Neuronal stem cell (in vitro differentiated cells): ENCODE results near the gene TCF19.
"Not testable (repeated sequence)": the region's sequence is repeated elsewhere in the genome, so short reads cannot be mapped to it uniquely, and the experiment has no call there.

Experiments
- DNase-seq: peaks from one replicate; pipeline ENCODE4 v3.0.0-alpha.2; 2013; ENCODE audit warnings: low spot score
- H2AFZ ChIP-seq: one replicate; pipeline ENCODE4 v1.6.1; 2013; ENCODE audit warnings: mild to moderate bottlenecking, low read length, inconsistent platforms
- H2AK5ac ChIP-seq: 2 replicates; pipeline ENCODE4 v1.6.1; 2013; ENCODE audit warnings: low read depth, mild to moderate bottlenecking, inconsistent platforms, low read length, moderate library complexity, mixed read lengths
- H2BK120ac ChIP-seq: 2 replicates; pipeline ENCODE4 v1.6.1; 2013; ENCODE audit warnings: low read depth, mild to moderate bottlenecking, inconsistent platforms, low read length, moderate library complexity, mixed read lengths
- H2BK12ac ChIP-seq: one replicate; pipeline ENCODE4 v1.6.1; 2013; ENCODE audit warnings: low read length, inconsistent platforms
- H2BK15ac ChIP-seq: 2 replicates; pipeline ENCODE4 v1.6.1; 2013; ENCODE audit warnings: mild to moderate bottlenecking, low read length, inconsistent platforms, mixed read lengths
- H2BK5ac ChIP-seq: one replicate; pipeline ENCODE4 v1.6.1; 2013; ENCODE audit warnings: inconsistent platforms, mild to moderate bottlenecking, low read length, moderate library complexity
- H3K14ac ChIP-seq: one replicate; pipeline ENCODE4 v1.6.1; 2013; ENCODE audit warnings: low read length, inconsistent platforms
- H3K18ac ChIP-seq: 2 replicates; pipeline ENCODE4 v1.6.1; 2013; ENCODE audit warnings: low read length, inconsistent platforms
- H3K23ac ChIP-seq: 2 replicates; pipeline ENCODE4 v1.6.1; 2013; ENCODE audit warnings: low read depth, mild to moderate bottlenecking, mixed read lengths, low read length, inconsistent platforms; ENCODE audit not compliant: poor library complexity
- H3K27ac ChIP-seq: replicated peaks from 3 replicates; pipeline ENCODE4 v1.5.1; 2013; ENCODE audit warnings: low read length, inconsistent platforms
- H3K27me3 ChIP-seq, 3 experiments: 2 replicates each; pipeline ENCODE4 v1.6.1; 2013; ENCODE audit warnings: low read length in 3 of 3, mild to moderate bottlenecking in 2 of 3, inconsistent platforms in 1 of 3, low read depth in 1 of 3, mixed read lengths in 1 of 3, moderate library complexity in 1 of 3; ENCODE audit not compliant: control insufficient read depth in 3 of 3, insufficient read depth in 3 of 3
- H3K36me3 ChIP-seq, 2 donors: replicated peaks in 1 of 2; 2 replicates each; pipeline ENCODE4 v1.6.1; 2013; ENCODE audit warnings: low read length in 2 of 2; ENCODE audit not compliant: control insufficient read depth in 2 of 2, insufficient read depth in 2 of 2
- H3K4ac ChIP-seq: 2 replicates; pipeline ENCODE4 v1.6.1; 2013; ENCODE audit warnings: inconsistent platforms, mild to moderate bottlenecking, low read length, moderate library complexity
- H3K4me1 ChIP-seq, 2 donors: 1 replicate in 1 of 2; 2 replicates in 1 of 2; pipeline ENCODE4 v1.6.1; 2013; ENCODE audit warnings: low read length in 2 of 2, low read depth in 1 of 2; ENCODE audit not compliant: control insufficient read depth in 2 of 2, insufficient read depth in 1 of 2
- H3K4me2 ChIP-seq: one replicate; pipeline ENCODE4 v1.6.1; 2013; ENCODE audit warnings: mild to moderate bottlenecking, low read length, inconsistent platforms; ENCODE audit not compliant: insufficient read depth, poor library complexity, severe bottlenecking
- H3K4me3 ChIP-seq, 2 donors: 2 replicates each; pipeline ENCODE4 v1.5.1; 2013; ENCODE audit warnings: low read length in 2 of 2, mild to moderate bottlenecking in 2 of 2, inconsistent platforms in 1 of 2, moderate library complexity in 1 of 2
- H3K79me1 ChIP-seq: one replicate; pipeline ENCODE4 v1.6.1; 2013; ENCODE audit warnings: low read depth, mild to moderate bottlenecking, inconsistent platforms, low read length, moderate library complexity
- H3K9ac ChIP-seq: one replicate; pipeline ENCODE4 v1.6.1; 2013; ENCODE audit warnings: mild to moderate bottlenecking, low read depth, low read length, inconsistent platforms; ENCODE audit not compliant: poor library complexity
- H3K9me3 ChIP-seq, 2 donors: replicated peaks in 1 of 2; 2 replicates each; pipeline versions ENCODE3 to v1.6.1; 2013; ENCODE audit warnings: low read length in 2 of 2, mild to moderate bottlenecking in 2 of 2, inconsistent platforms in 1 of 2, low read depth in 1 of 2, mixed read lengths in 1 of 2, moderate library complexity in 1 of 2; ENCODE audit not compliant: control insufficient read depth in 2 of 2, insufficient read depth in 1 of 2
- H4K8ac ChIP-seq: one replicate; pipeline ENCODE4 v1.6.1; 2013; ENCODE audit warnings: low read depth, mild to moderate bottlenecking, inconsistent platforms, low read length, moderate library complexity
- H4K91ac ChIP-seq: one replicate; pipeline ENCODE4 v1.6.1; 2013; ENCODE audit warnings: low read length, low read depth, mild to moderate bottlenecking, inconsistent platforms; ENCODE audit not compliant: poor library complexity
- WGBS, 2 donors: extraction: QIAGEN DNeasy Blood & Tissue Kit; methylation state at CpG; one replicate each; pipeline ENCODE4 v1.1.7; 2013; ENCODE audit warnings: missing lambda C conversion rate in 2 of 2, mixed read lengths in 1 of 2; ENCODE audit not compliant: insufficient read length in 2 of 2, insufficient replicate concordance in 1 of 2; ENCODE audit errors: extremely low coverage in 2 of 2; 5-methylcytosine and 5-hydroxymethylcytosine counted together

The TCF19 gene

GRCh38 chr6:31162463-31163165 lies 4.2 kb downstream of the TCF19 start:
- H3K18ac ChIP-seq, result peak overlapping the region; percentile 8
- no peak overlapping the region for H3K4me3 ChIP-seq
- H2AK5ac ChIP-seq, result no peak overlapping the region

GRCh38 chr6:31163922-31164321 lies 5.5 kb downstream of the TCF19 start:
- Histone ChIP-seq H2BK120ac (no peak overlapping the region), H4K8ac (no peak overlapping the region), H3K9ac (no peak overlapping the region), H2AFZ (no peak overlapping the region), H3K4ac (no peak overlapping the region), H3K18ac (no peak overlapping the region), H2AK5ac (no peak overlapping the region), H2BK12ac (no peak overlapping the region), H4K91ac (no peak overlapping the region), H3K4me2 (no peak overlapping the region), H3K4me3 (no peak overlapping the region), H3K14ac (no peak overlapping the region), H2BK15ac (no peak overlapping the region), H2BK5ac (no peak overlapping the region), H3K27ac (no peak overlapping the region), H3K9me3 (no peaks in the 10 kb centered on the region), H3K23ac (no peak overlapping the region), H3K79me1 (no peaks in the 10 kb centered on the region), H3K27me3 (no peaks in the 10 kb centered on the region), H3K36me3 (peaks cover 0 to 26% of the 10 kb centered on the region in 2 donors), H3K4me1 (peaks cover 5 to 8% of the 10 kb centered on the region in 2 donors)
- DNase-seq, result no peak

More at GRCh38 chr6:31162463-31163165, 4.2 kb downstream of the TCF19 start:
- H3K23ac ChIP-seq, result peak overlapping the region; percentile 22
- H3K27ac ChIP-seq, result no peak overlapping the region
- no peaks in the 10 kb centered on the region for H3K27me3 ChIP-seq
- H4K8ac ChIP-seq, result no peak overlapping the region
- H3K4me1 ChIP-seq, result peaks cover 5 to 9% of the 10 kb centered on the region in 2 donors
- DNase-seq, result no peak
- H2BK120ac ChIP-seq, result no peak overlapping the region
- peak overlapping the region; percentile 14 for H3K4ac ChIP-seq
- no CpG with 5 or more reads among the region's 13 CpGs for WGBS, 2 donors
- H3K79me1 ChIP-seq, result no peaks in the 10 kb centered on the region
- H2BK5ac ChIP-seq, result no peak overlapping the region
- H2BK15ac ChIP-seq, result no peak overlapping the region
- H2BK12ac ChIP-seq, result no peak overlapping the region
- no peak overlapping the region for H3K4me2 ChIP-seq
- peak overlapping the region; percentile 32 for H3K14ac ChIP-seq
- H2AFZ ChIP-seq, result no peak overlapping the region
- no peak overlapping the region for H4K91ac ChIP-seq
- no peaks in the 10 kb centered on the region for H3K9me3 ChIP-seq
- H3K36me3 ChIP-seq, result peaks cover 0 to 26% of the 10 kb centered on the region in 2 donors
- H3K9ac ChIP-seq, result no peak overlapping the region

GRCh38 chr6:31164475-31165063 lies 6.2 kb downstream of the TCF19 start:
- not testable (repeated sequence) for H3K23ac ChIP-seq, H3K14ac ChIP-seq, H2BK15ac ChIP-seq, H2AFZ ChIP-seq, H2BK12ac ChIP-seq, H3K4ac ChIP-seq, H3K27ac ChIP-seq, H3K4me3 ChIP-seq, H2BK5ac ChIP-seq, H3K27me3 ChIP-seq, H2BK120ac ChIP-seq, H3K18ac ChIP-seq, H3K4me1 ChIP-seq, H4K8ac ChIP-seq, DNase-seq, H2AK5ac ChIP-seq, H3K4me2 ChIP-seq, H3K9me3 ChIP-seq, H3K9ac ChIP-seq, H4K91ac ChIP-seq, H3K79me1 ChIP-seq
- peaks cover 0 to 26% of the 10 kb centered on the region in 2 donors for H3K36me3 ChIP-seq
- no CpG with 5 or more reads among the region's 9 CpGs for WGBS, 2 donors

DNA sequence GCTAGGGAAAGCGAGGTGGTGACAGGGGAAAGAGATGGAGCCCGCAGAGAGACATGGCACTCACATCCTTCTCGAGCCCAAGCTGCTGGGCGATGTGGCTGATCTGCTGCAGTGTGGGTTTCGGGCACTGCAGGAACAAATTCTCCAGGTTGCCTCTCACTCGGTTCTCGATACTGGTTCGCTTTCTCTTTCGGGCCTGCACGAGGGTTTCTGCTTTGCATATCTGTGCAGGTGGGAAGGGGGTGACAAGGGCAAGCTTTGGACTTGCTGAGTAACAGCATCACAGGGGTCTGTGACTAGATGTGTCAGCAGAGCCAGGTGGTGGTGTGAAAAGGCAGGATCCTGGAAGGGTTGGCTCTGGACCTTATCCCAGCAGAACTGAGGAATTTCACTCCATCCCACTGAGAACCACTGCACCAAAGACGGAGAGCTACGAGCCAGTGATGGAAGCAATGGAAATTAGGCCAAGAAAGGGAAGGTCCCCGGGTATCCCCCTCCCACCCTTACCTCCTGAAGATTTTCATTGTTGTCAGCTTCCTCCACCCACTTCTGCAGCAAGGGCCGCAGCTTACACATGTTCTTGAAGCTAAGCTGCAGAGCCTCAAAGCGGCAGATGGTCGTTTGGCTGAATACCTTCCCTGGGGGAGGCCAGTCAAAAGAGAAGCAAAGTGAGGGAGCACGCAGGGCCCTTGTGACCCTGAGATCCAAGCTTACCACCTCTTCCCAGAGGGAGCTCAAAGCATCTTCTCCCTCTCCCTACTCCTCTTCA lies 6.9 kb downstream of the TCF19 start:
- H2BK15ac ChIP-seq, H2BK5ac ChIP-seq, H3K79me1 ChIP-seq, H3K4me2 ChIP-seq, H3K27me3 ChIP-seq, H2BK120ac ChIP-seq, H2AK5ac ChIP-seq, H3K23ac ChIP-seq, H3K4me3 ChIP-seq, H3K9me3 ChIP-seq, H2BK12ac ChIP-seq, H2AFZ ChIP-seq, H4K91ac ChIP-seq, H3K14ac ChIP-seq, H3K4ac ChIP-seq, H3K9ac ChIP-seq, DNase-seq, H3K27ac ChIP-seq, H4K8ac ChIP-seq, H3K18ac ChIP-seq, H3K4me1 ChIP-seq: not testable (repeated sequence)
- no CpG with 5 or more reads among the region's 17 CpGs for WGBS, 2 donors
- peaks cover 0 to 23% of the 10 kb centered on the region in 2 donors for H3K36me3 ChIP-seq
